ENCODE data around the gene PLEKHM1. TPM values are rescaled to one million over a fixed set of nuclear protein-coding genes. Genes with fewer than 3 reads are reported as not detected.
"Not testable (repeated sequence)": the region's sequence is repeated elsewhere in the genome, so short reads cannot be mapped to it uniquely, and the experiment has no call there.

PLEKHM1 gene
- total and polyA plus RNA-seq, 2 of the 4 experiments (the other 2 are of a cell fraction) = 4.7 to 16.4 TPM

DNA sequence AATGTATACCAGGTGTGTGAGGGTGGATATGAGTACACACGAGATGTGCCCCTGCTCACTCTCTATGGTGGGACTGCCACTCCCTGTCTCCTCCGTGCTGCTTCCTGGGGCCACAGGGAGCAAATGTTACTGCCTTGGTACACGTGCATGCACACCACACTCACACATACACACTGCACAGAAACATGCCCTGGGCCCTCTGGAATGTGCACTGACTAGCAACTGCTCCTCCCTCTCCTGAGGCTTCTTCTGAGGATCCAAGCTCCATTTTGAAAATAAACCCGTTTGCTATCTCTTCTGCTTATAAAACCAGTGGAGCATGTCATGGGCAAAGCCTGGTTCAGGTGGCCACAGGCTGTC, 21.3 kb downstream of the PLEKHM1 start:
- BruUV-seq (replicated peaks) = not testable (repeated sequence)
- WGBS, 2 experiments (ENCODE audit: extremely low coverage in 2 of 2, insufficient read length in 1 of 2) = no CpG with 5 or more reads among the region's 4 CpGs

DNA sequence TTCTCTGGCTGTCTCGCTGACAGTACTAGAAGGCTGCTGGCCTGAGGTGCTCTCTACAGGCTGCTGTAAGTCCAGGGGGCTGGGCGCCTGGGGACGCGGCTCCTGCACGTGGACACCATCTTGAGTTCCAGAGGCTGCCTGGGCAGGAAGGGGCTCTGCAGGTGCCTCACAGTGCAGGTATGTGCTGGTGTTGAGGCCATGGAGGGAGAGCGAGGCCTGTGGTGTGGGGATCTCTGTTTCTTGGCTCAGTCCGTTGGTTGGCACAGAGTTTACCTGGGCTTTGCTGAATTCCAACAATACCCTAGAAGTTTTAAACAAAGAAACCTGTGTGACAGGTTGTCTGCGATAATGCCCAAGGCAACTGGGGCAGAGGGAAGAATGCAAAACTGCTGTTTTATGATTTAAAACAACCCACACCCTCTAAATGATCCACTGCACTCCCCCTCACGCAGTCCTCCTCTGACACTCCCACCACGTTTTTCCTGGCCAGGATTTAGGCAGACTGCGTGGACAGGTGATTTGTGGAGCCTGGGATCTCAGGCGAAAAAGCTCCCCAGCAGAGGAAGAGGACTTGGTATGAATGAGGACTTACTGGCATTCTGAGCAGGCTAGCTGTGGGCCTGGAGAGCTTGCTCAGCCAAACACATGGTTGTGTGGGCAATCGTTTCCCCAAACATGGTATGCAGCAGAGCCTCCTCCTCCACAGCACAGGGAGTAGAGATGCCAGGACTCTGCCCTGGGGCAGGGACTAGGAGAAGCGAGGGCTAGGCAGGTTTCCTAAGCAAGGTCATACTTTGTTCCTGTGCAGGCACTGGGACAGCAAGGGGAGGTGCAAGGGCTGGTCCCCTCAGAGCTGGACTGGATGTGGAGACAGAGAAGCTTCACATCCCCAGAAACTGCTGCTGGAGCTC, 22.0 kb downstream of the PLEKHM1 start:
- H2BK20ac ChIP-seq (ENCODE audit: low read depth, low read length); H3K23ac ChIP-seq (ENCODE audit: low read depth, low read length); H3K18ac ChIP-seq (ENCODE audit: low read depth, low read length); H2AK5ac ChIP-seq (ENCODE audit: low read depth, low read length); H3K36me3 ChIP-seq (ENCODE audit: control insufficient read depth, insufficient read depth, low read length); BruUV-seq (replicated peaks); H4K5ac ChIP-seq (ENCODE audit: low read depth, low read length); H2BK120ac ChIP-seq (ENCODE audit: low read depth, low read length); dilution Hi-C loops (cut with HindIII; ENCODE audit: low sequenced_read_pairs, unreplicated experiment); H3K79me1 ChIP-seq (ENCODE audit: low read depth in 1 of 2, low read length in 2 of 2); H2BK15ac ChIP-seq (ENCODE audit: low read depth, low read length); H3K14ac ChIP-seq (replicated peaks; ENCODE audit: low read depth, low read length); H3K27ac ChIP-seq (ENCODE audit: insufficient read depth, low read length); intact Hi-C loops (cut with micrococcal nuclease); CTCF ChIA-PET; H2AFZ ChIP-seq (replicated peaks; ENCODE audit: low read length, poor library complexity); H3K4me1 ChIP-seq (ENCODE audit: control insufficient read depth, insufficient read depth, low read length); H4K20me1 ChIP-seq (ENCODE audit: insufficient read depth, low read length); H3K56ac ChIP-seq (ENCODE audit: extremely low read depth, insufficient read depth, low read length); H2AK9ac ChIP-seq (replicated peaks; ENCODE audit: low read depth, low read length, poor library complexity); H4K8ac ChIP-seq (ENCODE audit: low read depth in 2 of 2, low read length in 2 of 2); H3K9me1 ChIP-seq (ENCODE audit: insufficient read depth, low read length); H3K9ac ChIP-seq (ENCODE audit: low read depth, low read length); H3K27me3 ChIP-seq (ENCODE audit: control insufficient read depth, insufficient read depth, low read length); H2BK5ac ChIP-seq (ENCODE audit: low read depth, low read length, poor library complexity, severe bottlenecking); in situ Hi-C loops (cut with MboI; ENCODE audit: low sequenced_read_pairs); POLR2A ChIA-PET (ENCODE audit: unreplicated experiment); H3K4me2 ChIP-seq (ENCODE audit: low read depth, low read length); H4K91ac ChIP-seq (ENCODE audit: insufficient read depth, low read depth, low read length); H3K4me3 ChIP-seq (ENCODE audit: insufficient read depth, low read depth, low read length); H3K9me3 ChIP-seq (ENCODE audit: control insufficient read depth, insufficient read depth, low read length); H3K4ac ChIP-seq (ENCODE audit: low read depth, low read length); DNase-seq: not testable (repeated sequence)
- no CpG with 5 or more reads among the region's 14 CpGs for WGBS, 2 experiments (ENCODE audit: extremely low coverage in 2 of 2, insufficient read length in 1 of 2)
- ATAC-seq (ENCODE audit: low read depth) = peak; percentile 57; the same call in 1 of the 2 replicates

More for the DNA sequence above, 21.3 kb downstream of the PLEKHM1 start:
- H3K27ac ChIP-seq (ENCODE audit: insufficient read depth, low read length); H3K23ac ChIP-seq (ENCODE audit: low read depth, low read length); in situ Hi-C loops (cut with MboI; ENCODE audit: low sequenced_read_pairs); H3K4me2 ChIP-seq (ENCODE audit: low read depth, low read length); H2BK20ac ChIP-seq (ENCODE audit: low read depth, low read length); H3K4ac ChIP-seq (ENCODE audit: low read depth, low read length); H2BK5ac ChIP-seq (ENCODE audit: low read depth, low read length, poor library complexity, severe bottlenecking); H4K8ac ChIP-seq (ENCODE audit: low read depth in 2 of 2, low read length in 2 of 2); H2AK5ac ChIP-seq (ENCODE audit: low read depth, low read length); POLR2A ChIA-PET (ENCODE audit: unreplicated experiment); H3K56ac ChIP-seq (ENCODE audit: extremely low read depth, insufficient read depth, low read length); H3K14ac ChIP-seq (replicated peaks; ENCODE audit: low read depth, low read length); H3K4me3 ChIP-seq (ENCODE audit: insufficient read depth, low read depth, low read length); H4K91ac ChIP-seq (ENCODE audit: insufficient read depth, low read depth, low read length); H2BK120ac ChIP-seq (ENCODE audit: low read depth, low read length); H4K5ac ChIP-seq (ENCODE audit: low read depth, low read length); H2BK15ac ChIP-seq (ENCODE audit: low read depth, low read length); intact Hi-C loops (cut with micrococcal nuclease); H4K20me1 ChIP-seq (ENCODE audit: insufficient read depth, low read length); H2AK9ac ChIP-seq (replicated peaks; ENCODE audit: low read depth, low read length, poor library complexity); dilution Hi-C loops (cut with HindIII; ENCODE audit: low sequenced_read_pairs, unreplicated experiment); H3K9me3 ChIP-seq (ENCODE audit: control insufficient read depth, insufficient read depth, low read length); H3K9ac ChIP-seq (ENCODE audit: low read depth, low read length); H3K9me1 ChIP-seq (ENCODE audit: insufficient read depth, low read length); H3K27me3 ChIP-seq (ENCODE audit: control insufficient read depth, insufficient read depth, low read length); H3K79me1 ChIP-seq (ENCODE audit: low read depth in 1 of 2, low read length in 2 of 2); H3K36me3 ChIP-seq (ENCODE audit: control insufficient read depth, insufficient read depth, low read length); DNase-seq; CTCF ChIA-PET; H3K18ac ChIP-seq (ENCODE audit: low read depth, low read length); H2AFZ ChIP-seq (replicated peaks; ENCODE audit: low read length, poor library complexity); H3K4me1 ChIP-seq (ENCODE audit: control insufficient read depth, insufficient read depth, low read length): not testable (repeated sequence)
- ATAC-seq (ENCODE audit: low read depth) = peak; percentile 61; the same call in 1 of the 2 replicates
